ENCODE measurements around the gene DPYD. TPM values are rescaled to one million over a fixed set of nuclear protein-coding genes. Genes with fewer than 3 reads are reported as not detected.

DPYD gene
- polyA plus RNA-seq, 1 of the 3 experiments (the other 2 are of a cell fraction): 23.0 TPM

GRCh38 chr1:97844552-97845089, 76.2 kb downstream of the DPYD start:
- no peak overlapping the region for H3K9ac ChIP-seq
- no peak overlapping the region for H3K4me2 ChIP-seq
- no peaks in the 10 kb centered on the region for H3K9me2 ChIP-seq
- H3K79me2 ChIP-seq (ENCODE audit: insufficient read depth): peaks cover 77% of the 10 kb centered on the region
- peaks cover 0 to 9% of the 10 kb centered on the region in 2 experiments; a peak in 2 of 4 replicates for H3K4me1 ChIP-seq (ENCODE audit: control insufficient read depth in 1 of 2, insufficient read depth in 2 of 2, low read depth in 1 of 2, low read length in 1 of 2)
- ChIA-PET CTCF (no interaction called here), POLR2A (no interaction called here)
- DNase-seq: no peak
- H3F3A ChIP-seq (replicated peaks; ENCODE audit: insufficient read depth): peaks cover 19% of the 10 kb centered on the region
- WGBS (ENCODE audit: low lambda C conversion rate): 100% methylated on average over 2 of the region's 5 CpGs
- no peaks in the 10 kb centered on the region for H3K27me3 ChIP-seq (ENCODE audit: insufficient read depth)
- peaks cover 2 to 42% of the 10 kb centered on the region in 2 experiments for H3K36me3 ChIP-seq (replicated peaks in 1 of 2; ENCODE audit: control insufficient read depth in 1 of 2, insufficient read depth in 2 of 2, low read length in 1 of 2)
- H2AFZ ChIP-seq (ENCODE audit: low read depth): no peak overlapping the region
- H3K4me3 ChIP-seq (ENCODE audit: low read depth in 2 of 2, low read length in 1 of 2): no peak overlapping the region
- H3K9me3 ChIP-seq: no peaks in the 10 kb centered on the region
- no peak for TF ChIP-seq TAF1 (IDR thresholded peaks at IDR 0.05; ENCODE audit: borderline replicate concordance, low read depth, low read length)
- TF ChIP-seq FOSL2 (IDR thresholded peaks at IDR 0.05; ENCODE audit: borderline replicate concordance, low read depth): no peak
- TF ChIP-seq RFX5 (IDR thresholded peaks at IDR 0.05; ENCODE audit: low read length): no peak
- no peak for TF ChIP-seq MXI1 (IDR thresholded peaks at IDR 0.05; ENCODE audit: low read depth, low read length)
- TF ChIP-seq MEF2A (IDR thresholded peaks at IDR 0.05; ENCODE audit: borderline replicate concordance, low read depth): no peak
- TF ChIP-seq TCF12 (IDR thresholded peaks at IDR 0.05): no peak
- TF ChIP-seq FOXJ3 (CRISPR knock-in tag; IDR thresholded peaks at IDR 0.05): no peak
- TF ChIP-seq SIN3A (IDR thresholded peaks at IDR 0.05; ENCODE audit: borderline replicate concordance, low read depth, low read length): no peak
- TF ChIP-seq USF1 (IDR thresholded peaks at IDR 0.05; ENCODE audit: borderline replicate concordance, low read depth): no peak
- TF ChIP-seq TEAD4 (IDR thresholded peaks at IDR 0.05; ENCODE audit: borderline replicate concordance, insufficient read depth): no peak
- no peak for TF ChIP-seq EP300 (IDR thresholded peaks at IDR 0.05; ENCODE audit: borderline replicate concordance in 1 of 2, low read depth in 1 of 2, low read length in 1 of 2)
- TF ChIP-seq NRF1 (IDR thresholded peaks at IDR 0.05; ENCODE audit: low read depth, low read length): no peak
- TF ChIP-seq ZBTB33 (IDR thresholded peaks at IDR 0.05; ENCODE audit: borderline replicate concordance, low read depth): no peak
- no peak overlapping the region for H3K27ac ChIP-seq (ENCODE audit: low read depth in 2 of 2, low read length in 1 of 2)
- no peaks in the 10 kb centered on the region for H4K20me1 ChIP-seq (ENCODE audit: insufficient read depth)

GRCh38 chr1:97841338-97841737, 79.5 kb downstream of the DPYD start:
- peaks cover 11 to 13% of the 10 kb centered on the region in 2 experiments; a peak in 2 of 4 replicates for H3K4me1 ChIP-seq (ENCODE audit: control insufficient read depth in 1 of 2, insufficient read depth in 2 of 2, low read depth in 1 of 2, low read length in 1 of 2)
- no peaks in the 10 kb centered on the region for H3K27me3 ChIP-seq (ENCODE audit: insufficient read depth)
- no peak overlapping the region for H3K4me2 ChIP-seq
- H3K9ac ChIP-seq: no peak overlapping the region
- ChIA-PET CTCF (no interaction called here), POLR2A (no interaction called here)
- H3K79me2 ChIP-seq (ENCODE audit: insufficient read depth): peaks cover 73% of the 10 kb centered on the region
- no peak overlapping the region for H2AFZ ChIP-seq (ENCODE audit: low read depth)
- H3K4me3 ChIP-seq (ENCODE audit: low read depth in 2 of 2, low read length in 1 of 2): no peak overlapping the region
- 91% methylated on average over 1 of the region's 1 CpG for WGBS (ENCODE audit: low lambda C conversion rate)
- TF ChIP-seq SIN3A (IDR thresholded peaks at IDR 0.05; ENCODE audit: borderline replicate concordance, low read depth, low read length) (no peak), POLR2AphosphoS5 (IDR thresholded peaks at IDR 0.05; ENCODE audit: low read depth, low read length) (no peak), EZH2phosphoT487 (IDR thresholded peaks at IDR 0.05; ENCODE audit: borderline replicate concordance, low read depth) (no peak), YY1 (IDR thresholded peaks at IDR 0.05; ENCODE audit: low read depth) (no peak), NFIC (IDR thresholded peaks at IDR 0.05; ENCODE audit: borderline replicate concordance) (no peak), MAX (IDR thresholded peaks at IDR 0.05; ENCODE audit: low read depth) (no peak), GABPA (IDR thresholded peaks at IDR 0.05; ENCODE audit: low read depth) (no peak), RCOR1 (IDR thresholded peaks at IDR 0.05; ENCODE audit: low read length) (no peak), USF1 (IDR thresholded peaks at IDR 0.05; ENCODE audit: borderline replicate concordance, low read depth) (no peak), PBX3 (IDR thresholded peaks at IDR 0.05) (no peak), RXRA (IDR thresholded peaks at IDR 0.05; ENCODE audit: borderline replicate concordance, low read depth) (no peak), EP300 (IDR thresholded peaks at IDR 0.05; ENCODE audit: borderline replicate concordance in 1 of 2, low read depth in 1 of 2, low read length in 1 of 2) (no peak)
- peaks cover 2 to 41% of the 10 kb centered on the region in 2 experiments for H3K36me3 ChIP-seq (replicated peaks in 1 of 2; ENCODE audit: control insufficient read depth in 1 of 2, insufficient read depth in 2 of 2, low read length in 1 of 2)
- no peaks in the 10 kb centered on the region for H4K20me1 ChIP-seq (ENCODE audit: insufficient read depth)
- H3K9me2 ChIP-seq: no peaks in the 10 kb centered on the region
- H3F3A ChIP-seq (replicated peaks; ENCODE audit: insufficient read depth): peaks cover 18% of the 10 kb centered on the region
- no peaks in the 10 kb centered on the region for H3K9me3 ChIP-seq
- no peak for DNase-seq
- H3K27ac ChIP-seq (ENCODE audit: low read depth in 2 of 2, low read length in 1 of 2): no peak overlapping the region
